BE2C (cell line): ENCODE results near the gene MTG2.
"Not testable (repeated sequence)": the region's sequence is repeated elsewhere in the genome, so short reads cannot be mapped to it uniquely, and the experiment has no call there.

Source experiments
- DNase-seq: peaks from one replicate; pipeline ENCODE4 v3.0.0-alpha.2; 2020
- H3K27me3 ChIP-seq: fragments of 250-450 bp; sonication (Bioruptor Pico); 2 replicates; pipeline ENCODE4 v1.5.1; 2020; ENCODE audit warnings: mild to moderate bottlenecking
- H3K36me3 ChIP-seq: fragments of 250-450 bp; sonication (Bioruptor Pico); 2 replicates; pipeline ENCODE4 v1.5.1; 2020; ENCODE audit warnings: mild to moderate bottlenecking
- H3K4me1 ChIP-seq: fragments of 250-450 bp; sonication (Bioruptor Pico); 2 replicates; pipeline ENCODE4 v1.5.1; 2020
- H3K4me3 ChIP-seq: 2 replicates; pipeline ENCODE4 v1.5.1; 2011; ENCODE audit warnings: low read depth, low read length
- H3K9me3 ChIP-seq: fragments of 250-450 bp; sonication (Bioruptor Pico); 2 replicates; pipeline ENCODE4 v1.5.1; 2020
- CTCF ChIP-seq: IDR thresholded peaks from 2 replicates; pipeline ENCODE4 v1.5.1; 2012; ENCODE audit warnings: mild to moderate bottlenecking, low read depth, low read length

The MTG2 gene

GRCh38 chr20:62145688-62146018, 37.2 kb upstream of the MTG2 start:
- Histone ChIP-seq H3K4me1 (peaks cover 15% of the 10 kb centered on the region), H3K9me3 (no peaks in the 10 kb centered on the region), H3K36me3 (peaks cover 31% of the 10 kb centered on the region), H3K27me3 (no peaks in the 10 kb centered on the region; the same call in 1 of the 2 replicates), H3K4me3 (no peak overlapping the region; the same call in 1 of the 2 replicates)
- no peak for TF ChIP-seq CTCF
- no peak for DNase-seq

GRCh38 chr20:62146019-62146755, 36.6 kb upstream of the MTG2 start:
- Histone ChIP-seq H3K4me1 (peaks cover 9% of the 10 kb centered on the region), H3K4me3 (no peak overlapping the region), H3K27me3 (no peaks in the 10 kb centered on the region; the same call in 1 of the 2 replicates), H3K36me3 (peaks cover 29% of the 10 kb centered on the region), H3K9me3 (no peaks in the 10 kb centered on the region)
- no peak for TF ChIP-seq CTCF
- no peak for DNase-seq

GRCh38 chr20:62147125-62147524, 35.7 kb upstream of the MTG2 start:
- Histone ChIP-seq H3K36me3 (peaks cover 26% of the 10 kb centered on the region), H3K27me3 (no peaks in the 10 kb centered on the region; the same call in 1 of the 2 replicates), H3K4me1 (0 out of 2 replicates have a peak, but pooled peaks cover 2% of the 10 kb centered on the region), H3K4me3 (no peak overlapping the region), H3K9me3 (no peaks in the 10 kb centered on the region)
- DNase-seq: no peak
- TF ChIP-seq CTCF: no peak

GRCh38 chr20:62147528-62147927, 35.3 kb upstream of the MTG2 start:
- peaks cover 26% of the 10 kb centered on the region for H3K36me3 ChIP-seq
- DNase-seq: no peak
- H3K4me3 ChIP-seq: no peak overlapping the region
- H3K4me1 ChIP-seq: 0 out of 2 replicates have a peak, but pooled peaks cover 2% of the 10 kb centered on the region
- no peaks in the 10 kb centered on the region for H3K9me3 ChIP-seq
- TF ChIP-seq CTCF: no peak
- no peaks in the 10 kb centered on the region; the same call in 1 of the 2 replicates for H3K27me3 ChIP-seq

- H3K36me3 ChIP-seq: peaks cover 33% of the 10 kb centered on the region
- H3K4me1 ChIP-seq, H3K9me3 ChIP-seq: not testable (repeated sequence)
Measured at GRCh38 chr20:62148383-62148782, 34.4 kb upstream of the MTG2 start.

GRCh38 chr20:62148908-62149314, 33.9 kb upstream of the MTG2 start:
- peaks cover 38% of the 10 kb centered on the region for H3K36me3 ChIP-seq
- H3K27me3 ChIP-seq: no peaks in the 10 kb centered on the region
- 0 out of 2 replicates have a peak, but pooled peaks cover 2% of the 10 kb centered on the region for H3K4me1 ChIP-seq
- H3K4me3 ChIP-seq: no peak overlapping the region
- no peak for DNase-seq
- no peaks in the 10 kb centered on the region for H3K9me3 ChIP-seq
- no peak for TF ChIP-seq CTCF

More at GRCh38 chr20:62148383-62148782, 34.4 kb upstream of the MTG2 start:
- DNase-seq, H3K4me3 ChIP-seq, H3K27me3 ChIP-seq: not testable (repeated sequence)
